Measurements from ENCODE around the gene ACER3.

DNA sequence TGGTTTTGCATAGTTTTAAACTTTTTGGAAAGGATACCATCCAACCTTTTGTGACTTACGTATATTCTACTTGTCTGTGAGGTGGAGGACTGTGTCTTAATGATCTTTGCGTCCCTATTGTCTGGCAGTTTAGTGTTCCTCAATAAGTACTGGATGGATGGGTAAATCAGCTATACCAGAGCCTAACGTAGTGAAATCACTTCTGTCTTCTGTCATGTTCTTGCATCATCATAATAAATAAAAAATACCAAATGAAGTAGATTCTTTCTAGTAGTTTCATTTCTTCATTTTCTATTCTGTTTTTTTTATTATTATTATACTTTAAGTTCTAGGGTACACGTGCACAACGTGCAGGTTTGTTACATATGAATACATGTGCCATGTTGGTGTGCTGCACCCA is 66.4 kb downstream of the ACER3 start:
- TF ChIP-seq EZH2 (IDR thresholded peaks at IDR 0.05; ENCODE audit: low read depth, unreplicated experiment), result no peak
- TF ChIP-seq, protein P1, sequence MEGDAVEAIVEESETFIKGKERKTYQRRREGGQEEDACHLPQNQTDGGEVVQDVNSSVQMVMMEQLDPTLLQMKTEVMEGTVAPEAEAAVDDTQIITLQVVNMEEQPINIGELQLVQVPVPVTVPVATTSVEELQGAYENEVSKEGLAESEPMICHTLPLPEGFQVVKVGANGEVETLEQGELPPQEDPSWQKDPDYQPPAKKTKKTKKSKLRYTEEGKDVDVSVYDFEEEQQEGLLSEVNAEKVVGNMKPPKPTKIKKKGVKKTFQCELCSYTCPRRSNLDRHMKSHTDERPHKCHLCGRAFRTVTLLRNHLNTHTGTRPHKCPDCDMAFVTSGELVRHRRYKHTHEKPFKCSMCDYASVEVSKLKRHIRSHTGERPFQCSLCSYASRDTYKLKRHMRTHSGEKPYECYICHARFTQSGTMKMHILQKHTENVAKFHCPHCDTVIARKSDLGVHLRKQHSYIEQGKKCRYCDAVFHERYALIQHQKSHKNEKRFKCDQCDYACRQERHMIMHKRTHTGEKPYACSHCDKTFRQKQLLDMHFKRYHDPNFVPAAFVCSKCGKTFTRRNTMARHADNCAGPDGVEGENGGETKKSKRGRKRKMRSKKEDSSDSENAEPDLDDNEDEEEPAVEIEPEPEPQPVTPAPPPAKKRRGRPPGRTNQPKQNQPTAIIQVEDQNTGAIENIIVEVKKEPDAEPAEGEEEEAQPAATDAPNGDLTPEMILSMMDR (conservative IDR thresholded peaks at IDR 0.05; ENCODE audit: low read depth in 2 of 2), result no peak
- TF ChIP-seq EZH2phosphoT487 (IDR thresholded peaks at IDR 0.05; ENCODE audit: unreplicated experiment), result no peak
- TF ChIP-seq, protein P2, sequence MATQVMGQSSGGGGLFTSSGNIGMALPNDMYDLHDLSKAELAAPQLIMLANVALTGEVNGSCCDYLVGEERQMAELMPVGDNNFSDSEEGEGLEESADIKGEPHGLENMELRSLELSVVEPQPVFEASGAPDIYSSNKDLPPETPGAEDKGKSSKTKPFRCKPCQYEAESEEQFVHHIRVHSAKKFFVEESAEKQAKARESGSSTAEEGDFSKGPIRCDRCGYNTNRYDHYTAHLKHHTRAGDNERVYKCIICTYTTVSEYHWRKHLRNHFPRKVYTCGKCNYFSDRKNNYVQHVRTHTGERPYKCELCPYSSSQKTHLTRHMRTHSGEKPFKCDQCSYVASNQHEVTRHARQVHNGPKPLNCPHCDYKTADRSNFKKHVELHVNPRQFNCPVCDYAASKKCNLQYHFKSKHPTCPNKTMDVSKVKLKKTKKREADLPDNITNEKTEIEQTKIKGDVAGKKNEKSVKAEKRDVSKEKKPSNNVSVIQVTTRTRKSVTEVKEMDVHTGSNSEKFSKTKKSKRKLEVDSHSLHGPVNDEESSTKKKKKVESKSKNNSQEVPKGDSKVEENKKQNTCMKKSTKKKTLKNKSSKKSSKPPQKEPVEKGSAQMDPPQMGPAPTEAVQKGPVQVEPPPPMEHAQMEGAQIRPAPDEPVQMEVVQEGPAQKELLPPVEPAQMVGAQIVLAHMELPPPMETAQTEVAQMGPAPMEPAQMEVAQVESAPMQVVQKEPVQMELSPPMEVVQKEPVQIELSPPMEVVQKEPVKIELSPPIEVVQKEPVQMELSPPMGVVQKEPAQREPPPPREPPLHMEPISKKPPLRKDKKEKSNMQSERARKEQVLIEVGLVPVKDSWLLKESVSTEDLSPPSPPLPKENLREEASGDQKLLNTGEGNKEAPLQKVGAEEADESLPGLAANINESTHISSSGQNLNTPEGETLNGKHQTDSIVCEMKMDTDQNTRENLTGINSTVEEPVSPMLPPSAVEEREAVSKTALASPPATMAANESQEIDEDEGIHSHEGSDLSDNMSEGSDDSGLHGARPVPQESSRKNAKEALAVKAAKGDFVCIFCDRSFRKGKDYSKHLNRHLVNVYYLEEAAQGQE (IDR thresholded peaks at IDR 0.05; ENCODE audit: unreplicated experiment), result no peak
- no peak for TF ChIP-seq POLR2AphosphoS5 (IDR thresholded peaks at IDR 0.05; ENCODE audit: low read depth)
- no peak for TF ChIP-seq STAT1 (IDR thresholded peaks at IDR 0.05; ENCODE audit: unreplicated experiment)
- no peak for TF ChIP-seq JUNB (IDR thresholded peaks at IDR 0.05; ENCODE audit: unreplicated experiment)
- TF ChIP-seq CREB1 (CRISPR knock-in tag; IDR thresholded peaks at IDR 0.05; ENCODE audit: low read depth), result no peak
- TF ChIP-seq, protein P3, sequence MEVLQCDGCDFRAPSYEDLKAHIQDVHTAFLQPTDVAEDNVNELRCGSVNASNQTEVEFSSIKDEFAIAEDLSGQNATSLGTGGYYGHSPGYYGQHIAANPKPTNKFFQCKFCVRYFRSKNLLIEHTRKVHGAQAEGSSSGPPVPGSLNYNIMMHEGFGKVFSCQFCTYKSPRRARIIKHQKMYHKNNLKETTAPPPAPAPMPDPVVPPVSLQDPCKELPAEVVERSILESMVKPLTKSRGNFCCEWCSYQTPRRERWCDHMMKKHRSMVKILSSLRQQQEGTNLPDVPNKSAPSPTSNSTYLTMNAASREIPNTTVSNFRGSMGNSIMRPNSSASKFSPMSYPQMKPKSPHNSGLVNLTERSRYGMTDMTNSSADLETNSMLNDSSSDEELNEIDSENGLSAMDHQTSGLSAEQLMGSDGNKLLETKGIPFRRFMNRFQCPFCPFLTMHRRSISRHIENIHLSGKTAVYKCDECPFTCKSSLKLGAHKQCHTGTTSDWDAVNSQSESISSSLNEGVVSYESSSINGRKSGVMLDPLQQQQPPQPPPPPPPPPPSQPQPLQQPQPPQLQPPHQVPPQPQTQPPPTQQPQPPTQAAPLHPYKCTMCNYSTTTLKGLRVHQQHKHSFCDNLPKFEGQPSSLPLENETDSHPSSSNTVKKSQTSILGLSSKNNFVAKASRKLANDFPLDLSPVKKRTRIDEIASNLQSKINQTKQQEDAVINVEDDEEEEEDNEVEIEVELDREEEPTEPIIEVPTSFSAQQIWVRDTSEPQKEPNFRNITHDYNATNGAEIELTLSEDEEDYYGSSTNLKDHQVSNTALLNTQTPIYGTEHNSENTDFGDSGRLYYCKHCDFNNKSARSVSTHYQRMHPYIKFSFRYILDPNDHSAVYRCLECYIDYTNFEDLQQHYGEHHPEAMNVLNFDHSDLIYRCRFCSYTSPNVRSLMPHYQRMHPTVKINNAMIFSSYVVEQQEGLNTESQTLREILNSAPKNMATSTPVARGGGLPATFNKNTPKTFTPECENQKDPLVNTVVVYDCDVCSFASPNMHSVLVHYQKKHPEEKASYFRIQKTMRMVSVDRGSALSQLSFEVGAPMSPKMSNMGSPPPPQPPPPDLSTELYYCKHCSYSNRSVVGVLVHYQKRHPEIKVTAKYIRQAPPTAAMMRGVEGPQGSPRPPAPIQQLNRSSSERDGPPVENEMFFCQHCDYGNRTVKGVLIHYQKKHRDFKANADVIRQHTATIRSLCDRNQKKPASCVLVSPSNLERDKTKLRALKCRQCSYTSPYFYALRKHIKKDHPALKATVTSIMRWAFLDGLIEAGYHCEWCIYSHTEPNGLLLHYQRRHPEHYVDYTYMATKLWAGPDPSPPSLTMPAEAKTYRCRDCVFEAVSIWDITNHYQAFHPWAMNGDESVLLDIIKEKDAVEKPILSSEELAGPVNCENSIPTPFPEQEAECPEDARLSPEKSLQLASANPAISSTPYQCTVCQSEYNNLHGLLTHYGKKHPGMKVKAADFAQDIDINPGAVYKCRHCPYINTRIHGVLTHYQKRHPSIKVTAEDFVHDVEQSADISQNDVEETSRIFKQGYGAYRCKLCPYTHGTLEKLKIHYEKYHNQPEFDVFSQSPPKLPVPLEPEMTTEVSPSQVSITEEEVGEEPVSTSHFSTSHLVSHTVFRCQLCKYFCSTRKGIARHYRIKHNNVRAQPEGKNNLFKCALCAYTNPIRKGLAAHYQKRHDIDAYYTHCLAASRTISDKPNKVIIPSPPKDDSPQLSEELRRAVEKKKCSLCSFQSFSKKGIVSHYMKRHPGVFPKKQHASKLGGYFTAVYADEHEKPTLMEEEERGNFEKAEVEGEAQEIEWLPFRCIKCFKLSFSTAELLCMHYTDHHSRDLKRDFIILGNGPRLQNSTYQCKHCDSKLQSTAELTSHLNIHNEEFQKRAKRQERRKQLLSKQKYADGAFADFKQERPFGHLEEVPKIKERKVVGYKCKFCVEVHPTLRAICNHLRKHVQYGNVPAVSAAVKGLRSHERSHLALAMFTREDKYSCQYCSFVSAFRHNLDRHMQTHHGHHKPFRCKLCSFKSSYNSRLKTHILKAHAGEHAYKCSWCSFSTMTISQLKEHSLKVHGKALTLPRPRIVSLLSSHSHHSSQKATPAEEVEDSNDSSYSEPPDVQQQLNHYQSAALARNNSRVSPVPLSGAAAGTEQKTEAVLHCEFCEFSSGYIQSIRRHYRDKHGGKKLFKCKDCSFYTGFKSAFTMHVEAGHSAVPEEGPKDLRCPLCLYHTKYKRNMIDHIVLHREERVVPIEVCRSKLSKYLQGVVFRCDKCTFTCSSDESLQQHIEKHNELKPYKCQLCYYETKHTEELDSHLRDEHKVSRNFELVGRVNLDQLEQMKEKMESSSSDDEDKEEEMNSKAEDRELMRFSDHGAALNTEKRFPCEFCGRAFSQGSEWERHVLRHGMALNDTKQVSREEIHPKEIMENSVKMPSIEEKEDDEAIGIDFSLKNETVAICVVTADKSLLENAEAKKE (CRISPR knock-in tag; IDR thresholded peaks at IDR 0.05), result no peak
- TF ChIP-seq, protein P4, sequence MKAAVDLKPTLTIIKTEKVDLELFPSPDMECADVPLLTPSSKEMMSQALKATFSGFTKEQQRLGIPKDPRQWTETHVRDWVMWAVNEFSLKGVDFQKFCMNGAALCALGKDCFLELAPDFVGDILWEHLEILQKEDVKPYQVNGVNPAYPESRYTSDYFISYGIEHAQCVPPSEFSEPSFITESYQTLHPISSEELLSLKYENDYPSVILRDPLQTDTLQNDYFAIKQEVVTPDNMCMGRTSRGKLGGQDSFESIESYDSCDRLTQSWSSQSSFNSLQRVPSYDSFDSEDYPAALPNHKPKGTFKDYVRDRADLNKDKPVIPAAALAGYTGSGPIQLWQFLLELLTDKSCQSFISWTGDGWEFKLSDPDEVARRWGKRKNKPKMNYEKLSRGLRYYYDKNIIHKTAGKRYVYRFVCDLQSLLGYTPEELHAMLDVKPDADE (IDR thresholded peaks at IDR 0.05), result no peak
- no peak for TF ChIP-seq ZNF114 (CRISPR knock-in tag; IDR thresholded peaks at IDR 0.05)
